ENCODE measurements around the gene ATOSB.

Gene ATOSB

GRCh38 chr9:35076848-35077247, 38.8 kb downstream of the ATOSB start:
- Mint-ChIP-seq H3K36me3 (peaks cover 69% of the 10 kb centered on the region), H3K9me3 (no peaks in the 10 kb centered on the region), H3K4me3 (peak overlapping the region; percentile 95), H3K4me1 (peaks cover 59% of the 10 kb centered on the region), H3K27ac (peak overlapping the region; percentile 1)
- no peak for ATAC-seq
- DNase-seq (ENCODE audit: low spot score in 2 of 2) = no peak

GRCh38 chr9:35075358-35075757, 40.3 kb downstream of the ATOSB start:
- H3K4me3 Mint-ChIP-seq = no peak overlapping the region
- ATAC-seq (no peak), DNase-seq (ENCODE audit: low spot score in 2 of 2) (no peak)
- peaks cover 84% of the 10 kb centered on the region for H3K36me3 Mint-ChIP-seq
- no peaks in the 10 kb centered on the region for H3K9me3 Mint-ChIP-seq
- H3K27ac Mint-ChIP-seq = no peak overlapping the region
- H3K4me1 Mint-ChIP-seq = peaks cover 65% of the 10 kb centered on the region

GRCh38 chr9:35074791-35075190, 40.9 kb downstream of the ATOSB start:
- no peak overlapping the region for H3K27ac Mint-ChIP-seq
- ATAC-seq = no peak
- DNase-seq (ENCODE audit: low spot score in 2 of 2) = no peak
- no peaks in the 10 kb centered on the region for H3K9me3 Mint-ChIP-seq
- peaks cover 84% of the 10 kb centered on the region for H3K36me3 Mint-ChIP-seq
- H3K4me1 Mint-ChIP-seq = peaks cover 65% of the 10 kb centered on the region
- H3K4me3 Mint-ChIP-seq = no peak overlapping the region

- Mint-ChIP-seq H3K36me3 (peaks cover 86% of the 10 kb centered on the region), H3K4me3 (peak overlapping the region; percentile 88), H3K4me1 (peaks cover 71% of the 10 kb centered on the region), H3K9me3 (no peaks in the 10 kb centered on the region), H3K27ac (peak overlapping the region; percentile 97)
- ATAC-seq (no peak), DNase-seq (ENCODE audit: low spot score in 2 of 2) (no peak)
Measured at GRCh38 chr9:35074141-35074540, 41.5 kb downstream of the ATOSB start.

- ATAC-seq = peak; percentile 56
- DNase-seq (ENCODE audit: low spot score in 2 of 2) = no peak
- Mint-ChIP-seq H3K9me3 (no peaks in the 10 kb centered on the region), H3K4me1 (peaks cover 75% of the 10 kb centered on the region), H3K36me3 (peaks cover 91% of the 10 kb centered on the region), H3K4me3 (peak overlapping the region; percentile 88), H3K27ac (peak overlapping the region; percentile 97)
Measured at GRCh38 chr9:35073279-35073612, 42.4 kb downstream of the ATOSB start.

GRCh38 chr9:35072461-35073278, 43.0 kb downstream of the ATOSB start, which contains the start of gene VCP:
Gene VCP (minus strand): TSS chr9:35072625. CDS start chr9:35072353, 272 bp downstream.
- DNase-seq (ENCODE audit: low spot score in 2 of 2) (peak; percentile 81 to 96), ATAC-seq (peak; percentile 92)
- peak within 1 kb of the TSS; percentile 97 for H3K27ac Mint-ChIP-seq
- H3K36me3 Mint-ChIP-seq = peaks cover 91% of the 10 kb centered on the region
- H3K9me3 Mint-ChIP-seq = no peaks in the 10 kb centered on the region
- peak within 1 kb of the TSS; percentile 88 for H3K4me3 Mint-ChIP-seq
- H3K4me1 Mint-ChIP-seq = peaks cover 75% of the 10 kb centered on the region

- Mint-ChIP-seq H3K4me3 (peak overlapping the region; percentile 88), H3K4me1 (peaks cover 75% of the 10 kb centered on the region), H3K36me3 (peaks cover 91% of the 10 kb centered on the region), H3K9me3 (no peaks in the 10 kb centered on the region), H3K27ac (peak overlapping the region; percentile 97)
- ATAC-seq (peak; percentile 69), DNase-seq (ENCODE audit: low spot score in 2 of 2) (peak; percentile 65 to 88)
Measured at GRCh38 chr9:35071814-35072460, 43.7 kb downstream of the ATOSB start.

- DNase-seq (ENCODE audit: low spot score in 2 of 2) = no peak
- peaks cover 93% of the 10 kb centered on the region for H3K36me3 Mint-ChIP-seq
Measured at GRCh38 chr9:35070823-35071813, 44.5 kb downstream of the ATOSB start.

GRCh38 chr9:35069020-35069419, 46.6 kb downstream of the ATOSB start:
- peak overlapping the region; percentile 14 for H3K27ac Mint-ChIP-seq

More at GRCh38 chr9:35070823-35071813, 44.5 kb downstream of the ATOSB start:
- no peak for ATAC-seq
- Mint-ChIP-seq H3K27ac (peak overlapping the region; percentile 97), H3K9me3 (no peaks in the 10 kb centered on the region), H3K4me1 (peaks cover 73% of the 10 kb centered on the region), H3K4me3 (peak overlapping the region; percentile 88)

GRCh38 chr9:35067056-35067455, 48.6 kb downstream of the ATOSB start:
- Mint-ChIP-seq H3K4me1 (peaks cover 50% of the 10 kb centered on the region), H3K4me3 (no peak overlapping the region), H3K36me3 (peaks cover 98% of the 10 kb centered on the region), H3K27ac (peak overlapping the region; percentile 10), H3K9me3 (no peaks in the 10 kb centered on the region)
- DNase-seq (ENCODE audit: low spot score in 2 of 2) (no peak), ATAC-seq (no peak)

More at GRCh38 chr9:35069020-35069419, 46.6 kb downstream of the ATOSB start:
- no peaks in the 10 kb centered on the region for H3K9me3 Mint-ChIP-seq
- ATAC-seq = no peak
- peaks cover 61% of the 10 kb centered on the region for H3K4me1 Mint-ChIP-seq
- H3K36me3 Mint-ChIP-seq = peaks cover 95% of the 10 kb centered on the region
- DNase-seq (ENCODE audit: low spot score in 2 of 2) = no peak
- peak overlapping the region; percentile 88 for H3K4me3 Mint-ChIP-seq

- ATAC-seq (no peak), DNase-seq (ENCODE audit: low spot score in 2 of 2) (no peak)
- Mint-ChIP-seq H3K9me3 (no peaks in the 10 kb centered on the region), H3K4me1 (peaks cover 14% of the 10 kb centered on the region), H3K36me3 (peaks cover 100% of the 10 kb centered on the region), H3K27ac (peak overlapping the region; percentile 45), H3K4me3 (no peak overlapping the region)
Measured at GRCh38 chr9:35060548-35061207, 55.0 kb downstream of the ATOSB start.

- ATAC-seq = no peak
- no peaks in the 10 kb centered on the region for H3K9me3 Mint-ChIP-seq
- no peak overlapping the region for H3K4me3 Mint-ChIP-seq
- peaks cover 14% of the 10 kb centered on the region for H3K4me1 Mint-ChIP-seq
- no peak for DNase-seq (ENCODE audit: low spot score in 2 of 2)
- H3K36me3 Mint-ChIP-seq = peaks cover 100% of the 10 kb centered on the region
- H3K27ac Mint-ChIP-seq = no peak overlapping the region
Measured at GRCh38 chr9:35059438-35059837, 56.2 kb downstream of the ATOSB start.

GRCh38 chr9:35057271-35057620, 58.4 kb downstream of the ATOSB start:
- Mint-ChIP-seq H3K4me3 (no peak overlapping the region), H3K9me3 (no peaks in the 10 kb centered on the region), H3K36me3 (peaks cover 100% of the 10 kb centered on the region), H3K27ac (peak overlapping the region; percentile 33), H3K4me1 (peaks cover 10% of the 10 kb centered on the region)
- ATAC-seq = no peak
- no peak for DNase-seq (ENCODE audit: low spot score in 2 of 2)

GRCh38 chr9:35056571-35057270, 58.9 kb downstream of the ATOSB start:
- DNase-seq (ENCODE audit: low spot score in 2 of 2) (no peak), ATAC-seq (no peak)
- Mint-ChIP-seq H3K36me3 (peaks cover 100% of the 10 kb centered on the region), H3K27ac (peak overlapping the region; percentile 33), H3K4me1 (peaks cover 9% of the 10 kb centered on the region), H3K9me3 (no peaks in the 10 kb centered on the region), H3K4me3 (no peak overlapping the region)
